ENCODE data around the gene PROZ. TPM values are rescaled to one million over a fixed set of nuclear protein-coding genes. Genes with fewer than 3 reads are reported as not detected.

The PROZ gene
- total and polyA plus RNA-seq, 2 of the 13 experiments (the other 11 are each of a cell fraction or from before 2014, with no cell fraction given) = 5.6 to 22.5 TPM

- TF ChIP-seq SMAD3 (CRISPR knock-in tag; IDR thresholded peaks at IDR 0.05) (peak; percentile 59; the same call in 1 of the 2 replicates), ZMAT3 (CRISPR knock-in tag; conservative IDR thresholded peaks at IDR 0.05) (peak; percentile 90), PAXIP1 (CRISPR knock-in tag; conservative IDR thresholded peaks at IDR 0.05) (peak; percentile 98), ZNF768 (CRISPR knock-in tag; IDR thresholded peaks at IDR 0.05) (no peak), IRF9 (CRISPR knock-in tag; IDR thresholded peaks at IDR 0.05; ENCODE audit: borderline replicate concordance) (peak; percentile 32; the same call in 1 of the 2 replicates), ZC3H13 (CRISPR knock-in tag; IDR thresholded peaks at IDR 0.05) (no peak; the same call in 1 of the 2 replicates), ZNF160 (CRISPR knock-in tag; IDR thresholded peaks at IDR 0.05) (peak; percentile 82; the same call in 1 of the 2 replicates), ARNT2 (CRISPR knock-in tag; IDR thresholded peaks at IDR 0.05; ENCODE audit: low read depth) (peak; percentile 85; the same call in 1 of the 2 replicates), CHD2 (IDR thresholded peaks at IDR 0.05; ENCODE audit: low read depth, low read length) (no peak), ZXDC (CRISPR knock-in tag; IDR thresholded peaks at IDR 0.05) (no peak), ATRX (CRISPR knock-in tag; IDR thresholded peaks at IDR 0.05; ENCODE audit: borderline replicate concordance) (no peak), KDM5B (CRISPR knock-in tag; IDR thresholded peaks at IDR 0.05; ENCODE audit: borderline replicate concordance) (peak; percentile 71; the same call in 1 of the 2 replicates), ZNF780A (CRISPR knock-in tag; IDR thresholded peaks at IDR 0.05) (no peak), POLR2AphosphoS5 (IDR thresholded peaks at IDR 0.05; ENCODE audit: low read depth, low read length) (peak; percentile 48), PHF21A (CRISPR knock-in tag; IDR thresholded peaks at IDR 0.05) (peak; percentile 97), RFXANK (CRISPR knock-in tag; IDR thresholded peaks at IDR 0.05) (no peak), ZNF446 (CRISPR knock-in tag; IDR thresholded peaks at IDR 0.05) (0 out of 2 replicates have a peak, but pooled peaks have one; percentile 22), TCF7 (IDR thresholded peaks at IDR 0.05; ENCODE audit: low read depth) (peak; percentile 98), ZFP36L2 (CRISPR knock-in tag; IDR thresholded peaks at IDR 0.05) (no peak), SPEN (CRISPR knock-in tag; IDR thresholded peaks at IDR 0.05; ENCODE audit: low read depth) (peak; percentile 78), KAT7 (CRISPR knock-in tag; IDR thresholded peaks at IDR 0.05; ENCODE audit: borderline replicate concordance) (peak; percentile 48; the same call in 1 of the 2 replicates), ZNF18 (CRISPR knock-in tag; IDR thresholded peaks at IDR 0.05; ENCODE audit: insufficient replicate concordance) (peak; percentile 87)
Observed at GRCh38 chr13:113138792-113139551, 19.5 kb upstream of the PROZ start (continued).

Measured in HepG2 (cell line).